ENCODE data around the gene C12orf50. TPM values are rescaled to one million over a fixed set of nuclear protein-coding genes. Genes with fewer than 3 reads are reported as not detected.

The C12orf50 gene
- total RNA-seq, 4 donors from 2014 or later: not detected

- no peak for DNase-seq (ENCODE audit: extremely low spot score)
- Histone ChIP-seq H3K27ac (replicated peaks in 1 of 4) (no peak overlapping the region), H3K4me3 (no peak overlapping the region), H3K4me1 (peaks cover 0 to 19% (median 18%) of the 10 kb centered on the region in 4 donors), H3K9me3 (no peaks in the 10 kb centered on the region), H3K36me3 (peaks cover 34 to 57% (median 51%) of the 10 kb centered on the region in 4 donors), H3K27me3 (no peaks in the 10 kb centered on the region)
- intact Hi-C loops (cut with DNase I): no loop called here
- over 99% methylated on average over 5 of the region's 5 CpGs for WGBS
- TF ChIP-seq POLR2AphosphoS5 (IDR thresholded peaks at IDR 0.05): no peak
- TF ChIP-seq CTCF (IDR thresholded peaks at IDR 0.05): no peak
- no peak for TF ChIP-seq EP300 (IDR thresholded peaks at IDR 0.05)
- TF ChIP-seq POLR2A (IDR thresholded peaks at IDR 0.05; ENCODE audit: low read depth): no peak
These were observed 14.8 kb upstream of the C12orf50 start for GRCh38 chr12:88044035-88044434.

GRCh38 chr12:88037770-88038169, 8.6 kb upstream of the C12orf50 start:
- no peak for DNase-seq (ENCODE audit: extremely low spot score)
- H3K27ac ChIP-seq (replicated peaks in 1 of 4): no peak overlapping the region
- no peak overlapping the region for H3K4me3 ChIP-seq
- no peaks in the 10 kb centered on the region for H3K9me3 ChIP-seq
- no peaks in the 10 kb centered on the region for H3K27me3 ChIP-seq
- no peaks in the 10 kb centered on the region for H3K36me3 ChIP-seq
- intact Hi-C loops (cut with DNase I): no loop called here
- peaks cover 12 to 57% (median 54%) of the 10 kb centered on the region in 4 donors for H3K4me1 ChIP-seq
- TF ChIP-seq CTCF (IDR thresholded peaks at IDR 0.05) (no peak), POLR2A (IDR thresholded peaks at IDR 0.05; ENCODE audit: low read depth) (no peak), EP300 (IDR thresholded peaks at IDR 0.05) (no peak), POLR2AphosphoS5 (IDR thresholded peaks at IDR 0.05) (no peak)
- 81% methylated on average over 1 of the region's 1 CpG for WGBS

- H3K4me3 ChIP-seq: peak overlapping the region; percentile 73 to 89 (median 76)
- H3K4me1 ChIP-seq: peaks cover 12 to 56% (median 49%) of the 10 kb centered on the region in 4 donors
- H3K27ac ChIP-seq (replicated peaks in 1 of 4): peak overlapping the region in 1 of 4 donors; percentile 83
- no peaks in the 10 kb centered on the region for H3K36me3 ChIP-seq
- TF ChIP-seq POLR2AphosphoS5 (IDR thresholded peaks at IDR 0.05) (no peak), CTCF (IDR thresholded peaks at IDR 0.05) (no peak), EP300 (IDR thresholded peaks at IDR 0.05) (no peak), POLR2A (IDR thresholded peaks at IDR 0.05; ENCODE audit: low read depth) (no peak)
- no peaks in the 10 kb centered on the region for H3K9me3 ChIP-seq
- DNase-seq (ENCODE audit: extremely low spot score): no peak
- intact Hi-C loops (cut with DNase I): no loop called here
- H3K27me3 ChIP-seq: no peaks in the 10 kb centered on the region
- WGBS: 23% methylated on average over 5 of the region's 5 CpGs
These were observed 7.3 kb upstream of the C12orf50 start for GRCh38 chr12:88036353-88036965.

- no peaks in the 10 kb centered on the region for H3K36me3 ChIP-seq
- H3K27ac ChIP-seq (replicated peaks in 1 of 4): peak overlapping the region; percentile 82 to 86 (median 84)
- no peaks in the 10 kb centered on the region for H3K27me3 ChIP-seq
- WGBS: 4% methylated on average over 5 of the region's 5 CpGs
- intact Hi-C loops (cut with DNase I): no loop called here
- no peaks in the 10 kb centered on the region for H3K9me3 ChIP-seq
- no peak for DNase-seq (ENCODE audit: extremely low spot score)
- H3K4me1 ChIP-seq: peaks cover 12 to 56% (median 48%) of the 10 kb centered on the region in 4 donors
- H3K4me3 ChIP-seq: peak overlapping the region; percentile 73 to 89 (median 76)
- TF ChIP-seq POLR2AphosphoS5 (IDR thresholded peaks at IDR 0.05) (no peak), EP300 (IDR thresholded peaks at IDR 0.05) (no peak), POLR2A (IDR thresholded peaks at IDR 0.05; ENCODE audit: low read depth) (no peak), CTCF (IDR thresholded peaks at IDR 0.05) (no peak)
These were observed 6.7 kb upstream of the C12orf50 start for GRCh38 chr12:88035907-88036289.

Measured in esophagus muscularis mucosa (tissue), 4 donors.